GM18867 (cell line): ENCODE measurements around the gene ANKRD12.
"Not testable (repeated sequence)": the region's sequence is repeated elsewhere in the genome, so short reads cannot be mapped to it uniquely, and the experiment has no call there.

Experiments used
- ATAC-seq: cut with Tn5 transposase; IDR thresholded peaks from one replicate; pipeline ENCODE4 v1.9.1; 2021; ENCODE audit warnings: mild to moderate bottlenecking, moderate library complexity; ENCODE audit not compliant: unreplicated experiment

ANKRD12 gene

GRCh38 chr18:9136315-9137155 is at the start of gene ANKRD12:
TSS of gene ANKRD12 (plus strand) at chr18:9136781. CDS start at chr18:9182433, 45,652 bp downstream.
- peak; percentile 73 for ATAC-seq

DNA sequence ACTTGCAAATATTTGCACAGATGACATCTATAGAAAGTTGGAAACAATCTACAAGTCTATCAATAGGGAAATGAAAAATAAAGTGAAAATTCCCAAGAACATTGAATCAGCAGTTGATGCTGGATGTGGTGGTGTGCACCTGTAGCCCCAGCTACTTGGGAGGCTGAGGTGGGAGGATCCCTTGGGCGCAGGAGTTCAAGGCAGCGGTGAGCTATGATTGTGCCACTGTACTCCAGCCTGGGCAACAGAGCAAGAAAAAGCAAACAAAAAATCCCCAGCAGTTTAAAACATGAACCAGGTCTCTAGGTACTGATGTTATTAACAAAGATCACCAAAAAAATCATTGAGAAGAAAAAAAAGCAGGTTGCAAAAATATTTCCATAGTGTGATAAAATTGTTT is 49.4 kb upstream of the ANKRD12 start:
- no peak for ATAC-seq

- no peak for ATAC-seq
These were observed 48.3 kb upstream of the ANKRD12 start for GRCh38 chr18:9088252-9088651.

GRCh38 chr18:9088727-9089126 is 47.9 kb upstream of the ANKRD12 start:
- not testable (repeated sequence) for ATAC-seq

GRCh38 chr18:9090578-9090977 is 46.0 kb upstream of the ANKRD12 start:
- no peak for ATAC-seq

DNA sequence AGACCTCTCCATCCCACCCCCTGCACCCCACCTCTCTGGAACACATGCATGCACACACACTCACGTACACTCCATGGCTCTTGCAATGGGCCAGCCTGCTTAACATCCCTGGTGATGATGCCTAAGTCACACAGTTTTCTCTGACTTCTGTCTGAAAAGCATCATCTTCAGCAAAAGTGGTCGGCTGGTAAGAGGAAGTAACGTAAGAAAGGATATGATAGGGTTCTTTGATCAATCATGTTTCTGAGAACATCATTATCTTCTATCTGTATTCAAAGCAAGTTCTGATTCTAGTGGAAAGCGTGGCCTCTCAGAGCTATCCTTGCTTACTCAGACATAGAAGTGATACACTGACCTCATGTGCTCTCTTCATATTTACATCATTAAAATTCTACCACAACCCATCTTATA is 45.5 kb upstream of the ANKRD12 start:
- ATAC-seq: no peak

- no peak for ATAC-seq
These were observed 43.9 kb upstream of the ANKRD12 start for GRCh38 chr18:9092665-9093064.

- not testable (repeated sequence) for ATAC-seq
These were observed 43.5 kb upstream of the ANKRD12 start for GRCh38 chr18:9093109-9093508.

DNA sequence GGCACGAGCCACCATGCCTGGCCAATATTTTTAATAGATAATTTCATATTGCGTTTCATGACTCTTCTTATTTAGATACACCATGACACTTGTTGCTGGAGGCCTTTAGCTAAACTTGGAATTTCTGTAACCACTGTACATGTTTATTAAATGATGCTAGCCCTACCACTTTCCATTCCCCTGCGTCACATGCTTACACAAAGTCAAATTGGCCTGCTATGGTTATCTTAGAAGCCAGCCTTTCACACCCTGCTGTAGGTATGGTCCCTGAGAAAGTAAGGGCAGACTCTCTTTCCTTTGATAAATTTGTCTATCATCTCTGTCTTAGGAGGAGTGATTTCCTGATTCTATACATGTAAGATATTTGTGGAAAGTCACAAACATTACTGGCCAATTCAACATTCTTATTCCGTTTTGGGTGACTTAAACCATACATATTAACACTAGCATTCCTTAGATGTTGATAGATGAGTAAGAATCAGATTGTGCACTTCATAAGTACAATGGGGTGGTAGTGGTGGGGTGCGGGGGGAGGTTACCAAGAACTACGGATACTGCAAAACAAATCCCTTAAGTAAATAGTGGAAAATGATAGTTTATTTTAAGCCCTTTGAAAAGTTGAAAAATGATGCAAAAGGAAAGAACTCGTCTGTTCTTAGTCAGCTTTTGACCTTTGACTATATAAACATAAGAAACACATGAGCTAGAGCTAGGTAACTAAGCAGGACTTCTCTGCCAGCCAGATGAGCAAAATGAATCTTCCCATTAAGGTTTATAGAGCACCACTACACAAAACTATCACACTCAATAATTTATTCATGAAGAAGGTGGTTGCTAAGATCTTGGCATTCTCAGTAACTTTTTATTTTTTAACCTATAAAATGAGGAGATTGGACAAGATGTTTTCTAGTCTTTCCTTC is 42.0 kb upstream of the ANKRD12 start:
- no peak for ATAC-seq

DNA sequence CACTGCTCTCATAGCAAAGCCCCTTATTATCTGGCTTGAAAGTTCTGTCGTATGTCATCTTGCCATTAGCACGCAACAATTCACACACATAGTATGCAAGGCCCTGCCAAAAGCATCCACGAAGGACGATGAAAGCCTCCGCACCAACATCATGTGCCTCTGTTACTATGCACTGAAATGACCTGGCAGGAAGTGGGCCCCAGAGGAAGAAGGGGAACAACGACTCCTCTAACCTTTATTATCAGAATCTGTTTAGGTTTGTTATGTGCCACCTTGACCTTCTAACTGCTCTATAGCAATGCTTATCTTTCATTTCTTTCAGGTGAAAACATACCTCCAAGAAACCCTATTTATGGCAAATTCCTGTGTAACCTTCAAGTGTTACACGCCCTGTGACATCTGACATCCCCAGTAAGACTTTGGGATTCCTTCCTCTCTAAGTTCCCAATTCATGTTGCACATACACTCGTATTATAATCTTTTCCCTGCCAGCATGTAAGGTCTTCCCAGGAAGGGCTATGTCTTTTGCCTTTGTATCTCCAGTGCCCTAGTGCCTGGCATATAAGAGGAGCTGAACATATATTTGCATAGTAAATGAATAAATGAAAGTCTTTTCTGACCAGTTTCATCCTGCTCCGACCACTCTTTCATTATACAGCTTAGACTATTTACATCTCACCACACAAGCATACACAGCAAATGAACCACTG is 41.1 kb upstream of the ANKRD12 start:
- peak; percentile 93 for ATAC-seq

- peak; percentile 16 for ATAC-seq
These were observed 40.6 kb upstream of the ANKRD12 start for GRCh38 chr18:9096007-9096371.

DNA sequence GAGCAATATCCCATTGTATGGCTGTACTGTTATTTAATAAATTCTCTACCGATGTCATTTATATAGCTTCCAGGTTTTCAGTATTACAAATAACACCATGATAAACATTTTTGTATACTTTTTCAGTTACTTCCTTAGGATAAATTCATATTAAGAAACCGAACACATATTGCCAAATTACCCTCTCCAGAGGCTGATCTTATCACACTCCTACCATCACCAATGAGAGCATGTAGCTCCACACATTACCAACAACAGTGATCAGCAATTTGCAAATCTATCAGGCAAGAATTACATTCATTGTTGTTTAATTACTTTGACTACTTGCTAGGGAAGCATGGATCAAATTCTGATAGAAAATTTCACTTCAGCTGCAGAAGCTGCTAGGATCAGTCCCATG is 39.9 kb upstream of the ANKRD12 start:
- ATAC-seq: no peak

DNA sequence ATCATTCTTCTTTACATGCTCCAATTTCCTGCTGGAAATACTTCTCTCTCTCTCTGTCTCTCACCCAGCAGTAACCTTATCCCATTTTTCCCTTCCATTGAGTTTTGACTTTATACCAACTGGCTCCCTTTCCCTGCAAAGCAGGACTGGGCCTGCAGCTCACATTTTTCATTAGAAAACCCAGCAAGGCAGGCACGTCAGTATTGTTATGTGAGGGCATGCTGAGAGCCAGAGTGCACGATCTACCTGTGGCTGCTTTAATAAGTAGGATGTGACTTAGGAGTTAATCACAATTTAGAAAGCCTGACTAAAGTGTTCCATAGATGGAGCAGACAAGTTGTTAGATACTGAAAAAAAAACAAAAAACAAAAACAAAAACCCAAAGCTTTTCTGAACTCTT is 39.2 kb upstream of the ANKRD12 start:
- ATAC-seq: no peak

GRCh38 chr18:9100796-9101195 is 35.8 kb upstream of the ANKRD12 start:
- ATAC-seq: no peak

GRCh38 chr18:9101730-9102507 is 34.7 kb upstream of the ANKRD12 start:
- ATAC-seq: peak; percentile 1

GRCh38 chr18:9102508-9103375 is 33.8 kb upstream of the ANKRD12 start, which contains the start of gene NDUFV2:
TSS of gene NDUFV2 (plus strand) at chr18:9102699. CDS start at chr18:9102744, 45 bp downstream.
- peak; percentile 93 for ATAC-seq

DNA sequence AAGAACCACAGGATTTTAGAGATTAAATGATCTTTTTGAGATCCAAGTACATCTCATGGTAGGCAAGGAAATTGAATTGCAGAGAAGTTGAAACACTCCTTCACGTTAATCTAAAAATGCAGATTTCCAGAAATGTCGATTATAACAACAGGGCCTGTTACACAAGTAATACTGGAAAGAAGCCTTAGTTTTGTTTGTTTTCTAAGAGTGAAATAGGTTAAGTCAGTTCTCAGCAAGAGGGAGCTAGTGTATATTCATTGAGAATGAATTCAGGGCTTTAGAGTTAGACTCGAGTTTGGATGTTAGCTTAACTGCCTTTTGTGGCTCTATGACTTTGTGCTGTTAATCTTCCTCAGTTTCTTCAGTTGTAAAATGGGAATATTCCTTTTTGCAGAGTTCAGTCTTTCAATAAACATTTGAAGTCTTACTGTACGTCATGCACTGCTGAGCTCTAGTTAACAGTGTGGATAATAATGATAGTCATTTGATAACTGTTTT is 33.2 kb upstream of the ANKRD12 start:
- ATAC-seq: no peak

GRCh38 chr18:9104244-9104901 is 32.2 kb upstream of the ANKRD12 start:
- ATAC-seq: no peak

GRCh38 chr18:9105420-9105819 is 31.2 kb upstream of the ANKRD12 start:
- no peak for ATAC-seq
